AG09309 (cell line): ENCODE data around the gene GSTCD.

Source experiments
- DNase-seq: peaks from one replicate; pipeline ENCODE4 v3.0.0-alpha.2; 2010; ENCODE audit warnings: low read depth
- H3K4me3 ChIP-seq: 2 replicates; pipeline ENCODE4 v1.5.1; 2011; ENCODE audit warnings: mild to moderate bottlenecking, low read depth, low read length, moderate library complexity; ENCODE audit not compliant: control insufficient read depth
- CTCF ChIP-seq: IDR thresholded peaks from 2 replicates; pipeline ENCODE4 v1.5.1; 2011; ENCODE audit warnings: mild to moderate bottlenecking, low read depth, low read length, inconsistent platforms; ENCODE audit not compliant: insufficient read depth, control insufficient read depth; ENCODE audit errors: missing control alignments

Gene GSTCD

GRCh38 chr4:105780176-105780575, 71.6 kb downstream of the GSTCD start:
- no peak for DNase-seq
- no peak for TF ChIP-seq CTCF
- no peak overlapping the region for H3K4me3 ChIP-seq

- TF ChIP-seq CTCF = no peak
- no peak overlapping the region for H3K4me3 ChIP-seq
- no peak for DNase-seq
These were observed 76.2 kb downstream of the GSTCD start for GRCh38 chr4:105784761-105785160.

- no peak for DNase-seq
- no peak for TF ChIP-seq CTCF
- no peak overlapping the region for H3K4me3 ChIP-seq
These were observed 77.2 kb downstream of the GSTCD start for GRCh38 chr4:105785792-105786191.

GRCh38 chr4:105786748-105787147, 78.2 kb downstream of the GSTCD start:
- no peak for DNase-seq
- no peak for TF ChIP-seq CTCF
- no peak overlapping the region for H3K4me3 ChIP-seq

- DNase-seq = no peak
- TF ChIP-seq CTCF = no peak
- no peak overlapping the region for H3K4me3 ChIP-seq
These were observed 88.6 kb downstream of the GSTCD start for GRCh38 chr4:105797225-105797624.

DNA sequence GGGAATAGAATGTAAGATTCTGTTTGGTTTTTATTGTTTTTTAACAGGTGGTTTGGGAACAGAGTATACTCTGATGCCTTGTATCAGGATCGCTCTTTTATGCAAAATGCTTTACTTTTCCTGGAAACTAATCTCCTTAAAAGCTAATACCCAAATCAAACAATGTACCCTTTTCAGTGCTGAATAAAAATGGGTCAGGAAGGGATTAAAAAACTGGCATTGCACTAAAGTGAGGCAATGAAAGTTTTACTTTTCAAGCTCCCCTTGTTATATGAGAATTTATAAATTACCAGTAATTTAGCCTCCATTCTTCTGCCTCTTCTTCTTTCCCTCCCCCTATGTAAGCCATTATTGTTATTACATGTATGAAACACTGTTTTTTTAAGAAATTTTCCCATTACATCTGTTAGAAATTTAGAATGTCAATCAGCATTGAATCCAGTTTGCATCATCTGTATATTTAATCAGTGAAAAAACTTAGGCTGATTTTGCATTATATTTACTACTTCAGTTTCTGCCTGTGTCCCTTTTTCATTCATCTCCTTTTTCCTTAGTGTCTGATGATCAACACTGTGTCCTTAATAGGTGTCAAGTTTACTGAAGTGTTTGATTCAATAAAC, 97.0 kb downstream of the GSTCD start:
- no peak overlapping the region for H3K4me3 ChIP-seq
- no peak for TF ChIP-seq CTCF
- DNase-seq = no peak

GRCh38 chr4:105807496-105807895, 98.9 kb downstream of the GSTCD start:
- no peak for TF ChIP-seq CTCF
- no peak overlapping the region for H3K4me3 ChIP-seq
- no peak for DNase-seq
